Duodenal mucosa (tissue), 2 donors: ENCODE data around the gene REEP3.

Source experiments
- H3K27ac ChIP-seq: one replicate; pipeline ENCODE4 v1.7.0; 2013; ENCODE audit warnings: low read depth, low read length
- H3K27me3 ChIP-seq, 2 donors: one replicate each; pipeline ENCODE4 v1.7.0; 2013; ENCODE audit warnings: low read length in 2 of 2, control low read depth in 1 of 2; ENCODE audit not compliant: insufficient read depth in 2 of 2, control insufficient read depth in 1 of 2
- H3K36me3 ChIP-seq, 2 donors: one replicate each; pipeline ENCODE4 v1.7.0; 2013; ENCODE audit warnings: low read length in 2 of 2, control low read depth in 1 of 2; ENCODE audit not compliant: insufficient read depth in 2 of 2, control insufficient read depth in 1 of 2
- H3K4me1 ChIP-seq, 2 donors: one replicate each; pipeline ENCODE4 v1.7.0; 2013; ENCODE audit warnings: low read length in 2 of 2, control low read depth in 1 of 2; ENCODE audit not compliant: insufficient read depth in 2 of 2, control insufficient read depth in 1 of 2
- H3K4me3 ChIP-seq, 2 donors: one replicate each; pipeline ENCODE4 v1.7.0; 2013; ENCODE audit warnings: low read length in 2 of 2, low read depth in 1 of 2
- H3K9ac ChIP-seq, 2 donors: one replicate each; pipeline ENCODE4 v1.7.0; 2013; ENCODE audit warnings: low read length in 2 of 2, low read depth in 1 of 2
- H3K9me3 ChIP-seq, 2 donors: one replicate each; pipeline ENCODE4 v1.7.0; 2013; ENCODE audit warnings: low read length in 2 of 2, control low read depth in 1 of 2; ENCODE audit not compliant: control insufficient read depth in 1 of 2

The REEP3 gene

DNA sequence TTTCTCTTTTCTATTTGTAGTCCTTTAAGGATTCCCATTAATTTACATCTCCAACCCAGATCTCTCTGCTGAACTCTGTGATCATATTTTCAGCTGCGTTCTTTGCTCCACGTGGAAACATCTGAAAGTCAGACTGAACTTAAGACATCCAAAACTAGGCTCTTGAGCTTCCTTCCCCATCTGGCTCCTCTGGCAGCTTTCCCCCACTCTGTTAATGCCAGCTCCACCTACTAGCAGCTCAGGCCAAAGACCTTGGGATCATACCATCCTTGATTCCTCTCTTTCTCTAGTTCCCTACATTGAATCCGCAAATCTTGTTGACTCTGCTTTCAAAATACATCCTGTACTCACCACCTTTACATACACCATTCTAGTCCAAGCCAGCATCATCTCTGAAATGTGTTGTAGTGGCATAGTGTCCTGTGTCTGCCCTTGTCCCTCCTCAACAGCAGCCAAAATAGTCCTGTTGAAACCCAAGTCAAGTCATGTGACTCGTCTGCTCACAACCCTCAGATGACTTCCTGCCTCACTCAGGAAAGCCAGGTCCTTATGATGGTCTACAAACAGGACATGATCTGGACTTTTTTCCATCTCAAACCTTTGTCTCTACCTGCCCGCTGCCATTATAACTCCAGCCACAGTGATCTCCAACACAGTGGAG is 7.0 kb downstream of the REEP3 start:
- H3K27me3 ChIP-seq = no peaks in the 10 kb centered on the region
- no peak overlapping the region for H3K4me3 ChIP-seq
- no peak overlapping the region for H3K9ac ChIP-seq
- H3K9me3 ChIP-seq = no peaks in the 10 kb centered on the region
- peaks cover under 1 to 11% of the 10 kb centered on the region in 2 donors for H3K4me1 ChIP-seq
- H3K27ac ChIP-seq = no peak overlapping the region
- no peaks in the 10 kb centered on the region for H3K36me3 ChIP-seq

DNA sequence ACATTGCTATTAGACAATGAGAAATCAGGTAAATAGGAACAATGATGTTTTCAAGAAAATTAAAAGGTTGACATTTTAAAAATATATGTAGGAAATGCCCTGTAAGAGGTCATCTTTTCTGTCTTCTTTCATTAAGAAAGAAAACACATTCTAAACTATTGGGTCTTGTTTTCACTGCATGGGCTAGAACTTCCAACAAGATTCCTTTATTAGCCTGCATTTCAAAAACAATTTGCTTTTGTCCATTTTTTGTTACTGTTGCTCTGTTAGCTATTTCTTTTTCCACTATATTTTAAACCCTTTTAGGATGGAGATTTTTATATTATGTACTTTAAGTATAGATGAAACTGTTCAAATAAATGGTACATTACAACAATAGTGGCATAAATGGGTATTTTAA is 9.2 kb downstream of the REEP3 start:
- Histone ChIP-seq H3K4me3 (no peak overlapping the region), H3K27me3 (no peaks in the 10 kb centered on the region), H3K27ac (no peak overlapping the region), H3K9ac (no peak overlapping the region), H3K36me3 (no peaks in the 10 kb centered on the region), H3K9me3 (no peaks in the 10 kb centered on the region), H3K4me1 (no peaks in the 10 kb centered on the region)

DNA sequence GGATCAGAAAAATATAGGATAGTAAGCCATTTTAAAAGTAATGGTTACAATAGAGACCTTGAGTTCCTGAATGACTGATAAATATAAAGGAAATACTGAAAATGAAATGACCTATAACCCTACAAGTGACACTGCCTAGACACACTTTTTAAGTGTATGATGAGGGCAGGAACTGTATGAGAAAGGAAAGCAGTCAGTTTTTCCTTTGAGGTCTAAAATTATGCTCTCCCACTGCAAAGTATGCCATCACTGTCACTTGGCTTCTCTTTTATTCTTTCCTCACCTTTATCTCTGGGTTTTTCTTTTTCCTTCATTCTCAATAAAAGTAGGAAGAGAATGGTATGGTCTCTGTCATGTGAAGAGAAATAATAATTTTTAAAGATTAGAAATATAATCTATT is 13.5 kb downstream of the REEP3 start:
- H3K9me3 ChIP-seq = no peaks in the 10 kb centered on the region
- no peaks in the 10 kb centered on the region for H3K27me3 ChIP-seq
- no peak overlapping the region for H3K9ac ChIP-seq
- H3K36me3 ChIP-seq = no peaks in the 10 kb centered on the region
- H3K27ac ChIP-seq = no peak overlapping the region
- H3K4me1 ChIP-seq = no peaks in the 10 kb centered on the region
- H3K4me3 ChIP-seq = no peak overlapping the region

DNA sequence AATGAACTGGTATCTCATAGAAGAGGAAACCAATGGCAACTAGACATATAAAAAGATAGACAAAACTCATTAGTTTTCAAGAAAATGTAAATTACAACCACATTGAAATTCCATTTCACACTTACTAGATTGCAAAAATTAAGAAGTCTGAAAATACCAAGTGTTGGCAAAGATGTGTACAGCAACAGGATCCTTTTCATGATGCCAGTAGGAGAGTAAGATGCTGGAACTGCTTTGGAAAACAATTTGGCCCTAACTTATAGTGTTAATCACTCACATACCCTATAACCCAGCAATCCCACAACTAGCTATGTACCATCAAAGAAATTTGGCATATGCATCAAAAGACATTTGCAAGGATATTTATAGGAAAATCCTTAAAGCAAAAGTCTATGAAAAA is 15.5 kb downstream of the REEP3 start:
- Histone ChIP-seq H3K9ac (no peak overlapping the region), H3K9me3 (no peaks in the 10 kb centered on the region), H3K36me3 (no peaks in the 10 kb centered on the region), H3K4me1 (peaks cover 0 to 5% of the 10 kb centered on the region in 2 donors), H3K27me3 (no peaks in the 10 kb centered on the region), H3K4me3 (no peak overlapping the region), H3K27ac (no peak overlapping the region)

DNA sequence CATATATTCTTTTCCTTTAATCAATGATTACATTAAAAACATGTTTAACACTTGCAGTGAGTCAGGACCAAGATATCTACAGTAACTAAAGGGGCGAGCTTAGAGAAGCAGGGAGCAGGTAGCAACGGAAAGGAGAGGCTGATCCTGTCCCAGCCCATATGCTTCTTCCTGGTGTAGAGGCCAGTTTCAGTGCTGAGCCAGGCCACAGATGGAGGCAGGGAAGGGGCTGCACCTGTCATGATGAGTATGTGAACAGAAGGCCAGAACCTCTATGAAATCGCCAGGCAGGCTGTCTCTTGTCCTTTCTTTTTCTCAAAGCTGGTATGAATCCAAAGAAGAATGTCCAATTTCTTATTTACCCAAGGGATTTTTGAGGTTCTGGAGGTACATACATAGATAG is 16.3 kb downstream of the REEP3 start:
- Histone ChIP-seq H3K36me3 (no peaks in the 10 kb centered on the region), H3K27me3 (no peaks in the 10 kb centered on the region), H3K9me3 (no peaks in the 10 kb centered on the region), H3K27ac (no peak overlapping the region), H3K4me3 (no peak overlapping the region), H3K4me1 (peaks cover 0 to 6% of the 10 kb centered on the region in 2 donors), H3K9ac (no peak overlapping the region)

DNA sequence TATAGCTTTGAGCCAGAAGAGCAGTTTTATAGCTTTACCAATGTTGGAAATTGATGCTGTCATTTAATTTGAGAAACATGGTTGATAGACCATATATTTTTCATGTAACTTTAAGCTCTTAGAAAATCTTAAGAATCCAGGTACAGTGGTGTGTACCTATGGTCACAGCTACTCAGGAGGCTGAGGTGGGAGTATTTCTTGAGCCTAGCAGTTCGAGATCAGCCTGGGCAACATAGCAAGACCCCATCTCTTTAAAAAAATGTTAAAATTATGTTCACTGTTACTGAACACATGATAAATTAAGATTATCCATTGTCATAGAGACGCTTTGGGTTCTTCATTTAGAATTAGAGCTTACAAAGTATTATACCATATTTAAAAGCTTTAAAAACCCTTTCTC is 18.2 kb downstream of the REEP3 start:
- Histone ChIP-seq H3K36me3 (no peaks in the 10 kb centered on the region), H3K4me1 (peaks cover 0 to 10% of the 10 kb centered on the region in 2 donors), H3K27me3 (no peaks in the 10 kb centered on the region), H3K9me3 (no peaks in the 10 kb centered on the region), H3K27ac (no peak overlapping the region), H3K4me3 (no peak overlapping the region), H3K9ac (no peak overlapping the region)

DNA sequence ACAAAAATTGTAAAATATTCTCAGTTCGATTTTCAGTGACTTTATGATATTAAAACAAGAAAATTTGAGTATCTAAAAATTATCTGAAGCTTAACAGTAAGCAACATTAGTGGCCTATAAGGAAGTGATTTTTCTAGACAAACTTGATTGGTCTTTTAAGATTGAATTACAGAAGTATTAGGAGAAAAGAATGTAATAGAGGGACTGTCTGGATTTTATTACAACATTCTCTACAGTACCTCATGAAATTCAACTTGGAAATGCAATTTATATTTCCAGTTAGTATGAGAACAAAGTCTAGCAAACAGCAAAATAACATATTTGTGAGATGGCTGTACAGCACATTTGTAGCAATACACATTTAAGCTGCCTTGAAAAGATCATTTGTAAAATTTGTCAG is 18.8 kb downstream of the REEP3 start:
- Histone ChIP-seq H3K27me3 (no peaks in the 10 kb centered on the region), H3K9me3 (no peaks in the 10 kb centered on the region), H3K4me1 (peaks cover 0 to 10% of the 10 kb centered on the region in 2 donors), H3K4me3 (no peak overlapping the region), H3K9ac (no peak overlapping the region), H3K27ac (no peak overlapping the region), H3K36me3 (no peaks in the 10 kb centered on the region)

DNA sequence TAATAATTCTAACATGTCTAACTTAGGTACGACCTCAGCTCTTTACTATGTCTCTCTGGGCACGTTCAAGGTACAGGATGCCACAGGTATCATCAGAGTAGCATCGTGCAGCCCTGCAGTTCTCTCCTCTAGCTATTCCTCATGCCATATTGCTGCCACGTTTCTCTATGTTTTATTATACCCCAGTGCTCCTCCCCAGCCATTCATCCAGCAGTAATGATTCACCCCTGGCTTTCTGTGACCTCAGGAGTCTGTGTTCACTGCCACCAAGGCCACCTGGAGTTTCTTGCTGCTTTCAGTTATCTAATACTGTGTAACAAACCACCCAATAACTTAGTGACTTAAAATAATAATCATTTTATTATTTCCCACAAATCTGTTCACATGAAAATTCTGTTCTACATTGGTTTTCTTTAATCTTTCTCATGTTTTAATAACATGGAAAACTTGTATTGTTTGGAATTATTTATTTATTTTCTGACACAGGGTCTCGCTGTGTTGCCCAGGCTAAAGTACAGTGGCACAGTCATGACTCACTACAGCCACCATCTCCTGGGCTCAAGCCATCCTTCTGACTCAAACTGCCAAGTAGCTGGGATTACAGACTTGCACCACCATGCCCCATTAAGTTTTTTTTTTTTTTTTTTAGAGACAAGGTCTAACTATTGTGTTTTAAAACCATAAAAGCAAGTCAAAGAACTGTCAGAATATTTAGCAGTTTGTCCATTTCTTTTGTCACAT is 21.8 kb downstream of the REEP3 start:
- H3K36me3 ChIP-seq = no peaks in the 10 kb centered on the region
- H3K4me3 ChIP-seq = no peak overlapping the region
- no peaks in the 10 kb centered on the region for H3K27me3 ChIP-seq
- H3K27ac ChIP-seq = no peak overlapping the region
- H3K9ac ChIP-seq = no peak overlapping the region
- no peaks in the 10 kb centered on the region for H3K9me3 ChIP-seq
- H3K4me1 ChIP-seq = peaks cover 0 to 10% of the 10 kb centered on the region in 2 donors

DNA sequence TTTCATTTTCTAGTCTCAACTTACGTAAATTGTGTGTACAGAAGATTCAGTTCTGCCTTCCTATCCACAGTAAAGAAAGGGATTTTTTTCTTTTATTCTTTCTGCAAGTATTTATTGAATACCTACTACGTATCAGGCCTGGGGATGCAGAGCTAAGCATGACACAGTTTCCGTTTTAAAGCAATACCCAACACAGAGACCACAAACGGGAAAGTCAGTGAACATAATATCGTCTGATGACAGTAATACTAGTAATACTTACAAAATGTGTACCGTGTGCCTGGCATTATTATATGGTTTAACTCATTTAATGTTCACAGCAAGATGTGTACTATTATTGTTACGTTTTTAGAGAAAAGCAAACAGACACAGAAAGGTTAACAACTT is 22.4 kb downstream of the REEP3 start:
- Histone ChIP-seq H3K36me3 (no peaks in the 10 kb centered on the region), H3K27ac (no peak overlapping the region), H3K9me3 (no peaks in the 10 kb centered on the region), H3K4me3 (no peak overlapping the region), H3K4me1 (peaks cover 0 to 10% of the 10 kb centered on the region in 2 donors), H3K27me3 (no peaks in the 10 kb centered on the region), H3K9ac (no peak overlapping the region)

DNA sequence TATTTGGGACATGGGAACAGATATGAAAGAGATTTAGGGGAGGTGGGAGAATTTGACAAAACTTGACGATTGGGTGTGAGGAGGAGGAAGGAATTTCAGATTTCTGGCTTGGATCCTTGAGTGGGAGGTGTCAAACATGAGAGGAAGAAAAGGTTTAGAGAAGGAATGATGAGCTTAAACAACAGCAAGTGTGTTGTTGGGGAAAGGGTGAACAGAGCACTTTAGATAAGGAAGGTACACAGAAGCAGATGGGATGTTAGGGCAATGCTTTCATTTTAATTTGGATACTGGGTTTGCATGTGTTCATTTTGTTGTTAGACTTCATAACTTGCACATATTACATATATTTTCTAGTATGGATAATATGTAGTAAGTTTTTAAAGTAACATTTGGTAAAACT is 23.2 kb downstream of the REEP3 start:
- Histone ChIP-seq H3K4me1 (peaks cover 0 to 10% of the 10 kb centered on the region in 2 donors), H3K9ac (no peak overlapping the region), H3K4me3 (no peak overlapping the region), H3K36me3 (no peaks in the 10 kb centered on the region), H3K9me3 (no peaks in the 10 kb centered on the region), H3K27me3 (no peaks in the 10 kb centered on the region), H3K27ac (no peak overlapping the region)
